Ishikawa (cell line): ENCODE measurements around the gene PCDHGA1.

ENCODE experiments used
- CEBPB ChIP-seq: IDR thresholded peaks from 2 replicates; pipeline ENCODE4 v1.6.1; 2012
- CREB1 ChIP-seq: IDR thresholded peaks from 2 replicates; pipeline ENCODE4 v1.6.1; 2012; ENCODE audit warnings: low read depth
- EGR1 ChIP-seq: IDR thresholded peaks from 2 replicates; pipeline ENCODE4 v1.6.1; 2012
- EP300 ChIP-seq: IDR thresholded peaks from 2 replicates; pipeline ENCODE4 v1.6.1; 2012; ENCODE audit warnings: borderline replicate concordance
- FOXM1 ChIP-seq: IDR thresholded peaks from 2 replicates; pipeline ENCODE4 v1.6.1; 2012; ENCODE audit warnings: low read depth, borderline replicate concordance
- NFIC ChIP-seq: IDR thresholded peaks from 2 replicates; pipeline ENCODE4 v1.6.1; 2012
- RAD21 ChIP-seq: IDR thresholded peaks from 2 replicates; pipeline ENCODE4 v1.6.1; 2012; ENCODE audit warnings: low read depth
- REST ChIP-seq: IDR thresholded peaks from 2 replicates; pipeline ENCODE4 v1.6.1; 2012; ENCODE audit warnings: low read depth, mild to moderate bottlenecking
- TAF1 ChIP-seq: IDR thresholded peaks from 2 replicates; pipeline ENCODE4 v1.6.1; 2012; ENCODE audit warnings: low read depth, mild to moderate bottlenecking
- TCF12 ChIP-seq: IDR thresholded peaks from 2 replicates; pipeline ENCODE4 v1.6.1; 2012; ENCODE audit warnings: low read depth
- TEAD4 ChIP-seq: IDR thresholded peaks from 2 replicates; pipeline ENCODE4 v1.6.1; 2012
- YY1 ChIP-seq: IDR thresholded peaks from 2 replicates; pipeline ENCODE4 v1.6.1; 2012; ENCODE audit warnings: low read depth
- ZBTB7A ChIP-seq: IDR thresholded peaks from 2 replicates; pipeline ENCODE4 v1.6.1; 2012; ENCODE audit warnings: low read depth
- TF ChIP-seq, protein P1 (sequence below): IDR thresholded peaks from 2 replicates; pipeline ENCODE4 v1.6.1; 2012
- TF ChIP-seq, protein P2 (sequence below): IDR thresholded peaks from 2 replicates; pipeline ENCODE4 v1.6.1; 2012

The PCDHGA1 gene

DNA sequence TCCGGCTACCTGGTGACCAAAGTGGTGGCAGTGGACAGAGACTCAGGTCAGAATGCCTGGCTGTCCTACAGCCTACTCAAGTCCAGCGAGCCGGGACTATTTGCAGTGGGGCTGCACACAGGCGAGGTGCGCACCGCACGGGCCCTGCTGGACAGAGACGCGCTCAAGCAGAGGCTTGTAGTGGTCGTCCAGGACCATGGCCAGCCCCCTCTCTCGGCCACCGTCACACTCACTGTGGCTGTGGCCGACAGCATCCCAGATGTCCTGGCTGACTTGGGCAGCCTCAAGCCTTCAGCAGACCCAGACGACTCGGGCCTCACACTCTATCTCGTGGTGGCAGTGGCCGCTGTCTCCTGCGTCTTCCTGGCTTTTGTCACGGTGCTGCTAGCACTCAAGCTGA lies 26.6 kb downstream of the PCDHGA1 start:
- TF ChIP-seq ZBTB7A, result no peak
- TF ChIP-seq REST, result peak; percentile 52
- TF ChIP-seq, protein P1, sequence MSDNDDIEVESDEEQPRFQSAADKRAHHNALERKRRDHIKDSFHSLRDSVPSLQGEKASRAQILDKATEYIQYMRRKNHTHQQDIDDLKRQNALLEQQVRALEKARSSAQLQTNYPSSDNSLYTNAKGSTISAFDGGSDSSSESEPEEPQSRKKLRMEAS, result no peak

DNA sequence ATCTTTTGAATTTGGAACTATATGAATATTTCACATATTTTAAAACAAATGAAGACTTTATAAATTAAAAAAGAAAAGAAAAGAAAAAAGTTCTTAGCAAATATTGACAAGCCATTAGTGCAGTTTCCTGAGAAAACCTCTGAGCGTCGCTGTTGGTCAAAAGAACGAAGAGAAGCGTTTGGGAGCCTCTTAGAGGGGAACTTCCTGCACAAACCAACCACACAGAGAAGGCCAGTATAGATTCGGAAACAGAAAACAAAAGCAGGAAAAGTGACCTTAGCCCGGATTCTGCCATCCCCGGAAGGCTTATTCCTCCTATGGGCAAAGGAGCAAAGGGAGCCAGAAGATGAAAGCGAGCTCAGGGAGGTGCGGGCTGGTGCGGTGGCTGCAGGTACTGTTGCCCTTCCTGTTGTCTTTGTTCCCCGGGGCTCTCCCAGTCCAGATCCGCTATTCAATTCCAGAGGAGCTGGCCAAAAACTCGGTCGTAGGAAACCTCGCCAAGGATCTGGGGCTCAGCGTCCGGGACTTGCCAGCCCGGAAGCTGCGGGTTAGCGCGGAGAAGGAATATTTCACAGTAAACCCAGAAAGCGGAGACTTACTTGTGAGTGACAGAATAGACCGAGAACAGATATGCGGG lies 29.6 kb downstream of the PCDHGA1 start, which contains the start of gene PCDHGB2:
PCDHGB2 (plus strand) TSS at position 205 of the 637 bp plus-strand sequence; CDS start at position 347, 142 bp downstream.
- TF ChIP-seq CEBPB, result no peak
- TF ChIP-seq CREB1, result no peak
- no peak for TF ChIP-seq EGR1
- no peak for TF ChIP-seq EP300
- no peak for TF ChIP-seq NFIC
- TF ChIP-seq RAD21, result peak; percentile 43
- TF ChIP-seq, protein P2, sequence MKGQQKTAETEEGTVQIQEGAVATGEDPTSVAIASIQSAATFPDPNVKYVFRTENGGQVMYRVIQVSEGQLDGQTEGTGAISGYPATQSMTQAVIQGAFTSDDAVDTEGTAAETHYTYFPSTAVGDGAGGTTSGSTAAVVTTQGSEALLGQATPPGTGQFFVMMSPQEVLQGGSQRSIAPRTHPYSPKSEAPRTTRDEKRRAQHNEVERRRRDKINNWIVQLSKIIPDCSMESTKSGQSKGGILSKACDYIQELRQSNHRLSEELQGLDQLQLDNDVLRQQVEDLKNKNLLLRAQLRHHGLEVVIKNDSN, result no peak

- no peak for TF ChIP-seq EP300
- TF ChIP-seq RAD21, result no peak
- no peak for TF ChIP-seq ZBTB7A
- TF ChIP-seq REST, result no peak
- TF ChIP-seq TCF12, result no peak
- TF ChIP-seq TEAD4, result no peak
- TF ChIP-seq NFIC, result no peak
- TF ChIP-seq CEBPB, result no peak
- TF ChIP-seq EGR1, result no peak
- no peak for TF ChIP-seq FOXM1
- TF ChIP-seq YY1, result no peak
- TF ChIP-seq, protein P2, result no peak
- TF ChIP-seq TAF1, result no peak
- TF ChIP-seq, protein P1, result no peak
Measured at GRCh38 chr5:141360685-141361084, 30.4 kb downstream of the PCDHGA1 start.

DNA sequence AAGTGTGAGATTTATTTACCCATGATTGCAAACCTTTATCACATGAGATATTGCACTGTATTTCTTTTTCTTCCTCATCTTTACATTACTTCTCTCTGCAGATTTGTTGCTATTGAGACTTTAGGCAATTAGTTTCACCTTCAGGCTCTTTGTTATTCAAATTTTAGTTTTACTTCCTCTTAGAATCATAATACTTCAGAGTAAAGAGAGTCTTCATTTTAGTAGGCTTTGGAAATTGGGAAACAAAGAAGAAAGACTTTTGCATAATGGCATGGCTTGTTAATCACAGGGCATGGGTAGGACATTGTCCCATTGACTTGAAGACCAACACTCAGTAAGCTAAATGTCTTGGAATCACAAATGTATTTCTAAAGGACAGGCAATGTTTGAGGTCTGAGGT lies 32.4 kb downstream of the PCDHGA1 start:
- TF ChIP-seq CREB1 (no peak), TCF12 (no peak), YY1 (no peak), RAD21 (no peak), FOXM1 (no peak), TAF1 (no peak)
- TF ChIP-seq, protein P1, result no peak

DNA sequence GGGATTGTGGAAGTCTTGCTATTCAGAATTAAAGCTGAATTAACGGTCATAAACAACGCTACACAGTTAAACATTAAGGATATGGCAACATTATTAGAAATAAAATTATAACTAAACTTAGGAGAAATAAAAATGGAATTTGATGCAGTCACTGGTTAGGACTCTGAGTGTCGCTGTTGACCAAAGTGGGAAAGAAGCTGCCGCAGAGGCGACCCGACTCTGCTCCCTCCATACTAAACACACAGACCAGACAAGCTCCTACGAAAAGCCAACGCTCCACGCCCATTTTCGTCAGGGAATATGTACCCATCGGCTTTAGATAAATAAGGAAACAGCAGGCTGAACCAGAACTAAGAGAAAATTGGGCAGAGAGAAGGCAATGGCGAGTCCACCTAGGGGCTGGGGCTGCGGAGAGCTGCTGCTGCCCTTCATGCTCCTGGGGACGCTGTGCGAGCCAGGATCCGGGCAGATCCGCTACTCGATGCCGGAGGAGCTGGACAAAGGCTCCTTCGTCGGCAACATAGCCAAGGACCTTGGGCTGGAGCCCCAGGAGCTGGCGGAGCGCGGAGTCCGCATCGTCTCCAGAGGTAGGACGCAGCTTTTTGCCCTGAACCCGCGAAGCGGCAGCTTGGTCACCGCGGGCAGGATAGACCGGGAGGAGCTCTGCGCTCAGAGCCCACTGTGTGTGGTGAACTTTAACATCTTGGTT lies 33.8 kb downstream of the PCDHGA1 start, which contains the start of gene PCDHGA5:
PCDHGA5 (plus strand) TSS at position 211 of the 709 bp plus-strand sequence; CDS start at position 380, 169 bp downstream.
- TF ChIP-seq EP300, result no peak
- TF ChIP-seq EGR1, result no peak
- TF ChIP-seq, protein P1, result no peak
- no peak for TF ChIP-seq FOXM1
- TF ChIP-seq ZBTB7A, result no peak
- no peak for TF ChIP-seq NFIC
- TF ChIP-seq, protein P2, result no peak
- no peak for TF ChIP-seq CREB1
- no peak for TF ChIP-seq REST
- no peak for TF ChIP-seq RAD21
- TF ChIP-seq TAF1, result no peak
- TF ChIP-seq TEAD4, result no peak
- TF ChIP-seq YY1, result no peak
- no peak for TF ChIP-seq TCF12
- no peak for TF ChIP-seq CEBPB
